ENCODE measurements around the gene MICAL2.

Gene MICAL2

DNA sequence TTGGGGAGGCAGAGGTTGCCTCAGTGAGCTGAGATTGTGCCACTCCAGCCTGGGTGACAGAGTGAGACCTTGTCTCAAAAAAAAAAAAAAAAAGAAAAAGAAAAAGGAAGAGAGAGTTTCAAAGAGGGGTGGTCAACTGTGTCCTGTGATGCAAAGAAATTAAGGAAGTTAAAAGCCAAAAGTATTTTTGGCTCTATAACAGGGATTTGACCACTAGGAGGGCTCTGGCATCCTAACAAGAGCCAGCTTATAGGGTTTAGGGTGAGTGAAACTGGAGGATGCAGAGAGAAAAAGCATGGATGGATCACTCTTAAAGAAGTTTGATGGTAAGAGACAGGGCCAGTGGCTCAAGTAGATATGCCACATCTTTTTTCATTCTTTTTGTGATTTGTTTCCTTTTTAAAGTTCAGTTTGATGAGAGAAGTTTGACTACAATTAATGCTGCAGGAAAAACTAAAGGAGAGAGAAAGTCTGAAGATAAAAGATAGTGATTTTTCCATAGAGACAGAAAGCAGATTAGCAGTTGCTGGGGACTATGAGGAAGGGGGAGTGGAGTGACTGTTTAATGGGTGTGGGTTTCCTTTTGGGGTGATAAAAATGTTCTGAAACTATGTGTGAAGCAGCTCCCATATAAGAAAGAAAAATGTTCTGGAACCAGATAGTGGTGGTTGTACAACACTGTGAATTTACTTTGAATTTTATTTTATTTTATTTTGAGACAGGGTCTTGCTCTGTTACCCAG is 11.1 kb upstream of the MICAL2 start:
- DNase-seq, result no peak

DNA sequence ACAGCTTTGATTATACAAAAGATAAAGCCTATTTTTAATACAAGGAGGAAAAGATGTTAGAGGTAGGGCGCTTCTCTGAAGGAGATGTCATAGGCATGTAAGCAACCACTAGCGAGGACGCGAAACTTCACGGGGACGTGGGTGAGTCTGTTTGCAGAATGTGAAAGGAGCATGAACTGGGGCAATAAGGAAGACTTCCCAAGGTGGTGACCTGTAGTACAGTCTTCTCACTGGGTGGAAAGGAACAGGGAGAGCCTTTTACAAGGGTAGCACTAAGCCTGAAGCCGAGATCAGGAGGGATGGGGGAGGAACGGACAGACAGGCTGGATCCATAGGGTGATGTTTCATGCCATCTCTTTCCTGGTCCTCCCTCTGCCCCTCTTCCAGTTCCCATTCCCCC is 10.0 kb upstream of the MICAL2 start:
- no peak for DNase-seq

DNA sequence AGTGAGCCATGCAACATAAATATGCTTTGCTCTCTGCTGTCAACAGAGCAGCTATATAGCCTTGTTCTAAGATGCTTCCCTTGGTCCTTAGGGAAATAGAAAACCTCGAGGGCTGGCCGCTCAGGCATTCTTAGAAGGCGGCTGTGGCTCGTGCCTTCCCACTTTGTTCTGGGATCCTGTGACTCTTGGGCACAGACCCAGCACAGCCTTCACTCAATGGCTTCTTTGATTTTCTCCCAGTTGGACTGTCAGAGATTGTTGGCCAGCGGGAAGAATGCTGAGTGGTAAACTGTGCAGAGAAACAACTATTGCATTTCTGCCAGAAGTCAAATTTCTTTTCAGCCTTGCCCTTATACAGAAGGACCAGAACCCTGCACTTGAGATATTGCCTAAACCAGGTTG is 9.5 kb upstream of the MICAL2 start:
- DNase-seq, result no peak

DNA sequence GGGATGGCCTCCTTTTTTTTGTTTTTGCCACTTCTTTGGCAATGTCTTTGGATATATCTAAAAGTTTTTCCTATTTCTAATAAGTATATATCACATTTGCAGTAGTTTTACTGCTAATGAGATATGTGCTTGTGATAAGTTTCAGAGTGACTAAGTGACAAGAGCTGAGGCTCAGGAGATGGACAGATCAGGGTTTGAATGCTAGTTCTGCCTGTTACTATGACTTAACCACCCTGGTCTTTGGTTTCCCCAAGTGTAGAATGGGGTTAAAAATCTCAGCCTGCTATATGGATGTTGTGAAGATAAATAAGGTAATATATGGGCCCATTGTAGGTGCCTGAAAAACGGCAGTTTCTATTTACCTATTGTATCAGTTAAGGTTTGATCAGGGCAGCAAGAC is 9.1 kb upstream of the MICAL2 start:
- no peak for DNase-seq

DNA sequence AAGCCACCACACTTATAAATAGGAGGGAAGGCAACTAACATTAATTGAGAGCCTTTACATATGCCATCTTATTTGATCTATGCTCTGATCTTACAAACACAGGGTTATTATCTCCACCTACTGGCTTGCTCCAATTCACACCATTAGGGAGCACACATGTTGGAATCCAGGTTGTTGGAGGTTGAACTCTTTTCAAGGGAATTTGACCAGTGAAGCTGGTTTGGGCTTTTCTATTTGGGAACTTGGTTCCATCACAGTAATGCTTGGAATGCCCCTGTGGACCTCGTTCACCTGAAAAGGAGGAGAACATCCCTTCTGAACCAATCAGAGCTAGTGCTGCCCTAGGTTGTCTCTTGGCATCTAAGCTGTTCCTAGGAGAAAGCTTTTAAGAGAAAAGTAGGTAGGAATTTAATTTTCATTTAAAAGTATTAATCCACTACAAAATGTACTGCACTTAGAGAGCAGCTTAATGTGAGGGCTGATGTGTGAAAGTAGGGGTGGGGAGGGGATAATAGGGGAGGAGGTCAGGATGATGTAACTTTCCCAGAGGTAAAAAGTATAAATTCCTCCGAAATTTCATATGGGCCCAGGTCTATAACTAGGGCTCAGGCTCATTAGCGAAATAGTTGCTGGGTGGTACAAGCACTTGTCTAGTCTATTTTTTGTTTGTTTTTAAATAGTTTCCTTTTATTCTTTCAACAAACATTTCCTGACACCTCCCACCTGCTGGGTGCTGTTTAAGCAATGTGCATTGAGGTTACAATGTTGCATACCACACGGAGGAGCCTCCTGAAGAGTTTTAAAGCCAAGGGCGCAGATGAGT is 7.6 kb upstream of the MICAL2 start:
- no peak for DNase-seq

DNA sequence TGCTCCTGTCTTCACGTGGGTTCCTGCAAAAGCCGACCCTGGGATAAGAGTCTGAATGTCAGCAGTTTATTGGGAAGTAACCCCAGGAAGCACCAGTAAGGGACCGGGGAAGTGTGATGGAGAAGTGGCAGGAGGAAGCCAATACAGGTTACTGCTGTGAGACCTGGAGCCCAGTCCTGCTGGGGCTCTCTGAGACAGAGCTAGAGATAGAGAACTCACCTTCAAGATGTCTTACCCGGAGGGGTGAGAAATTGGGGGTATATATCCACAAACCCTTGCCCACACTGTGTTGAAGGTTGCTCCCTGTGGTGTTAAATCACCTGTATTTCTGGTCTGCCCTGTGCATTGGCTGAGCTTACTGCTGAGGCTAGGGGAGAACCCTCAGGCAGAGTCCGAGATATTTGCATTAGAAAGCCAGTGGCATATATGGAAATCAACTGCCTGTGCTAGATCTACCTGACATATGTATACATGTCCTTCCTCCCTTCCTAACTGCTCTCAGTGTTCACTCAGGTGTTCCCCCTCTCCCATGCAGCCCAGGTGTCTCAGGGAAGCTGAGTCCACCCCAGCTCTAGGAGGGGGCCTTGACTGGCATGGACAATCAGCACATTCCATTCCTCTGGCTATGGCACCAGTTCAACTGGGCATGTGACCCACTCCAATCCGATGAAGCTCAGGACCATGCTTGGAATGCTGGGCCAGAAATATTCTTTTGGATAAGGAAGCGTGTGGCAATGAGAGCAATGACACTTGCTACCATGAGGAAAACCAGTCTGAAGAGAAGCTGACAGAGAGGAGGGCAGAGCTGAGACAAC is 6.8 kb upstream of the MICAL2 start:
- no peak for DNase-seq

DNA sequence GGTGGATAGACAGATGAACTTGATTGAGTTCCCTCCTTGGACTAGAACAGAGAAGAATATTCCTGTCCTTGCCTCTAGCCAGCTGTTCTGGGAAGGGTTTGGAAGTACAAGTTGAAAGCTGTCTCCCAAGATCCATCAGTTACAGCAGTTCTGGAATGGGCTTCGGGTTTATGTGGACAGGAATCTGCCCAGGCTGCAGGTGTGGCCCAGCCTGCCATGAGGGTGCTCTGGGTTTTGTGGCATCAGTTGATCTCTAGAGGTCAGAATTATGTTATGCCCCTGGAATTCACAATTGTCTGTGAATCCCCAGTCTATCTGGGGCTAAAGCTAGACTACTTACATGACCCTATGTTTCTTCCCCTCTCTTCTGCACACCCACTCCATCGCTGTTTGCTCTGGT is 4.9 kb upstream of the MICAL2 start:
- no peak for DNase-seq

DNA sequence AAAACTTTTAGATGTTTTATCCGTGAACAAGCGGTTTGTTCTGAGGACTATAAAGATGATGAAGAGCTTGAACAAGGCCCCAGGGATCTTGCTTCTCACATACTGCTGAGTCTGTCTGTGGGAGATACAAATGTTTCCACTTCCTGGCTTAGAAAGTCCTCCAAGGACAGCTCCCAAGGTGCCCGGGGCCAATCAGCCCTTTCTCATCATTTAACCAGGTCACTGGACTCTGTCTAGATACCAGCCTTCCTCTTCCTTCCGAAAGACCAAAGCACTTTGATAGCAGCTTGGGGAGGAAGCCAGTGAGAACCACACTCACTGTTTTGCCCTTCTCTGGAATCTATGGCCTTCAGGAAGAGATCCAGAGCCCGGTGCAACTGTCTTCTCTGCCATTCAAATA is 4.3 kb upstream of the MICAL2 start:
- DNase-seq, result no peak

DNA sequence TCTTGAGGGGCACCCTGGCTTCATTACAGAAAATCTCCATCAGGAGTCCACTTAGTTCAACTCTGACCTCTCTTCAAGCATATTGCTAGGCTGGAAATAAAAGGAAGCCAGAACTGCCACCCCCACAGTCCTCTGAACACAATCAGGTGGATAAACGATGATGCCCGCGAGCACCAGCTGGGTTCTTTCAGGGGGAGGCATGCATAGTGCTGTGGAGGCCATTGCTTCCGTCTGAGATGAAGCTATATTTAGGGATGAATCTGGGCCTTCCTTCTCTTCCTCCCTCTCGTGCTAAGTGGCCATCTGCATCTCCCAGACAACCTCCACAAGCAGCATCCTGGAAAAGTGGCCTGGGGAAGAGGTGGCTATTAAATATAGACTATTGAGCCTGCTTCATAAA is 3.9 kb upstream of the MICAL2 start:
- no peak for DNase-seq

DNA sequence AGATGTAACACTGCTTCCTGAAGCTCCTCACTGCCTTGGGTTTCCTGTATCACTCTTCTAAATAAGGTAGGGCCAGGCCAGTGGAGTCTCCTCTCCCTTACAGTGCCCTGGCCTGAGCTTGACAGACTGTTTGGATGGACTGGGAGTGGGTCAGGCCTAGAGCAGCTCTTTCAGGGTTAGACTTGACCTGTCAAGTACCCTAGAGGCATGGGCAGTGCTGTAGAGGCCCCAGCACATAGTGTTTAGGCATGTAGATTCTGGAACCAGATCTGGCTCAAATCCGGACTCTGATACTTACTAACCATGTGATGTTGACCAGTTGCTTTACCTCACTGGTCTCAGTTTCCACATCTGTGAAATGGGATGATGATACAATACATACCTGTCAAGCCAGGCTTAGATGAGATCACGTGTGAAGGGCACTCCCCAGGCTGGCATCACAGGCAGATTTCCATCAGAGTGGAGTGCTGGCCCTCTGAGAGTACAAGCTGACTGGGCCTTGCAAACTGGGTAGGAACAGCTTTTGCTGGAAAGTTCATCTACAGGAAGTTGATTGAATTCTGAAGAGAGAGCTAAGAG is 1.4 kb upstream of the MICAL2 start:
- DNase-seq, result no peak

DNA sequence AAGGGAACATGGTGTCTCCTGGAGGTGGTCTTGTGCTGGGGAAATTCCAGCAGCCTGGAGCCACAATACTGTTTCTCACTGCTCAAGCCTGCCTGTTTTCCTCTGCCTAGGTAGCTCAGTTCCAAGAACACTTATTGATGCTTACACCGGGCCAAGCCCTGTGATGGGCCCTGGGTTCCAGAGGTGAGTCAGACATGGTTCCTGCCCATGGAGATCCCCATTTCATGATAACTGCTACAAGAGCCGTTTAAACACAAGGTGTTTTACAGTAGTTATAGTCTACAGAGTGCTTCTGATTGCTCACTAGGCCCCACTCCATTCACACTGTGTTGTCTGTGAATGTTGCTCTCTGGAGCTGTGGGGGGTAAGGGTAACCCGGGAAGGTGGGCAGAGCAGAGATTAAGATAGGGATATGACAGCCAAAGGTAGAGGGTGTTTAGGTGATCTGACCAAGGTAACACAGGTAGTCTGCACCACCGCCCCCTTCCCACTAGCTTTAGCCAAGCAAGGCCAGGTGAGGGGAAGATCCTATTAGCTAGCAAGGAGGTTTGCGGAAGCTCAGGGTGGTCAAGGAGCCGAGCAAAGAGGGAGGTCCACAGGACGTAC is 696 bp upstream of the MICAL2 start:
- DNase-seq, result no peak

DNA sequence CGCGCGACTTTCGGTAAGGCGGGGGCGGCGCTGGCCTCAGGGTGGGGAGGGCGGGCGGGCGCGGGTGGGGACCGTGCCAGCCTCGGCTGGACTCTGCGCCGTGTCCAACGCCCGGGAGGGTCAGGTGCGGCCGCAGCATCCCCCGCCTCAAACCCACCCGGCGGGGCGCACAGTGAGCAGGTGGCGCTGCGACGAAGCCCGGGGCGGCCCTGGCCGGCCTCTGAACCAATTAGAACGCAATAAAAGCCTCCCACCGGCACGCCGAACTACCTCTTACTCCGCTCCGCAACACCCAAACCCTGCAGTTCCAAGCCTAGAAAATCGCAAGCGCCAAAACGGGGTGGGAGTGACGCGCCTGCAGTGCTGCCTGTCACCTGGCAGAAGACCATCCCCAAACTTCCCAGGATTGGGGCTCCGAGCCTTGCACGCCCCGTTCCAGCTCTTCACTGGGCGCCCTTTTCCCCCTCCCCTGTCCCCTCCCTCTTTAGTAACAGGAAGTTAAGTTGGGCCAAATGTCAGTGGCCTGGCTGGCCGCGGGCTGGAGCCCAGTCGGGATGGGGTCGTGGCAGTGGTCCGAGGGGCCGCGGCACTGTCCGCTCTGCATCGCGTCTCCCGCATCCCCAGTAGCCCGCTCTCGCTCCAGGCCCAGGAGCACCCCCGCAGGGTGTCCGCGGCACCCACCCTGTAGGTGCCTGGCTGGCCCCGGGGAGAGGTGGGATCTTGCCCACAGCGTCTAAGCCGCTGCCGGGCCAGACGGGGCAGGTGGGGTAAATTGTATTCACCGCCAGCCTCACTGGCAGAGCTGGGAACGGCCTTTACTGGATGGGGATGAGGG is 541 bp downstream of the MICAL2 start:
- no peak for DNase-seq

DNA sequence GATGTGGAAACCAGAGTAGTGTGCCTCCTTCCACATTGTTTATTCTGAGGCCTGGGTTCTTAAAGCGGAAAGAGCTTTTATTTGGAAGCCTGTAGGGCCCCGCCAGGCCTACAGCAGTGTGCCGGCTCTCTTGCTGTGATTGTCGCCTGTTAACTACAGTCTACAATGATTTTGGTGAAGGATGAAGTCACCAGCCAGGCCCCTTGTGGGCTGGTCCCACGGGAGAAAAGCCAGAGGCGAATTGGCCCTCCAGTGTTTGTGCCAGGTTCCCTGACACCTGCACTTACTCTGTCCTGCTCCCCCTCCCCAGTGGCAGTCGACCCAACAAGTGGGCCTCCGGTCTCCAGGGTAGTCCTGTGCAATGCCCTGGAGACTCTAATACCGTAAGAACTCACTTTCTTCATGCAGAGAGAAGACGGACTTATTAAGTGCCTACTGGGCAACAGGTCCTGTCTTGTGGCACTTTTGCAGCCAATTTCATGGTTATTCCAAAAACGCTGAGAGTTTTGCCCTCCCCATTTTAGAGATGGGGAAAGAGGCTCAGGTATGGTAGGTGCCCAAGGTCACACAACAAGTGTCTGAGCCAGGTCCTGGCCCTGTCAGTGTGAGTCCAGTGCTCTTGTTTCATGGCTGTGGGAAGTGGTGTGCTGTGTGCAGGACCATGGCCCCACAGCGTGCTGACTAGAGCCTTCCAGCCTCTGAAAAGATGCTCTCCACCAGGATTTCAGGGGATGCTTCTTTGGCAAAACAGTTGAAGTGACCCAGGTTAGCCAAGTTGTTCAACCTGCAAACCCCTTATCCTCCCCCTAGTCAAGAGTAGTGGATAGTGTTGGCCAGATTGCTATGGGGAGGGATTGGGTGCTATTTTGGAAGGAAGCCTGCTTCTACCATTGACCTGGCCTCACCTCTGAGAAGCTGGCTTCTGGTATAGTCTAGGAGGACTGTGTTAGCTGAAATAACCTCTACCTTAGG is 1.4 kb downstream of the MICAL2 start:
- DNase-seq, result no peak

DNA sequence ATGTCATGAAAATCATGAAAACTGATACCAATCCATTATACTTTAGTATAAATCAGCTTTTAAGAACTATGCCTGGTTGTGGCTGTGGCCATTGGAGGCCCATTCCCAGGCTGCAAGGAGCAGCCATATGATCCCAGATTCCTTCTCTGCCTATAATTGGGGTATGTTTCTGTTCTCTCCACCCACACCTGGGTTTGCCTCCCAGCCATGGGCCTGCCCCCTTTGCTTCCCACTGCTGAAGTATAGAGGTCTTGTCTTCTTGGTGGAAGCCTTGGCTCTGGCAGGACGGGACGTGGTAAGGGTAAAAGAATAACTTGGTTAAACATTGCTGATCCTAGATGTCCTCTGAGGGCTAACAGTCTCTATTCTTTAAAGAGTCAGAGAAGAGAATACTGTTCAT is 2.4 kb downstream of the MICAL2 start:
- DNase-seq, result no peak

DNA sequence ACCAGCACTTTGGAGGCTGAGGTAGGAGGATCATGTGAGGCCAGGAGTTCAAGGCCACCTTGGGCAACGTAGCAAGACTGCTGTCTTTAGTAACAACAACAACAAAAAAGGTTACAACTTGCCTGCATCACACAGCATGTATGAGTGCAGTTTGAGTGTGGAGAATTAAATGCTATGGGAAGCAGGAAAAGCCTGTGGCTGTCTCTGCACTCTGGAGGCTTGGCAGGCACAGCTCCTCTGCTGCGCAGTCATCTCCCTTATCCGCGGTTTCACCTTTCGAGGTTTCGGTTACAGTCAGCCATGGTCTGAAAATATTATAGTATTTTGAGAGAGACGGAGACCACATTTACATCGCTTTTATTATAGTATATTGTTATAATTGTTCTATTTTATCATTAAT is 2.9 kb downstream of the MICAL2 start:
- no peak for DNase-seq

DNA sequence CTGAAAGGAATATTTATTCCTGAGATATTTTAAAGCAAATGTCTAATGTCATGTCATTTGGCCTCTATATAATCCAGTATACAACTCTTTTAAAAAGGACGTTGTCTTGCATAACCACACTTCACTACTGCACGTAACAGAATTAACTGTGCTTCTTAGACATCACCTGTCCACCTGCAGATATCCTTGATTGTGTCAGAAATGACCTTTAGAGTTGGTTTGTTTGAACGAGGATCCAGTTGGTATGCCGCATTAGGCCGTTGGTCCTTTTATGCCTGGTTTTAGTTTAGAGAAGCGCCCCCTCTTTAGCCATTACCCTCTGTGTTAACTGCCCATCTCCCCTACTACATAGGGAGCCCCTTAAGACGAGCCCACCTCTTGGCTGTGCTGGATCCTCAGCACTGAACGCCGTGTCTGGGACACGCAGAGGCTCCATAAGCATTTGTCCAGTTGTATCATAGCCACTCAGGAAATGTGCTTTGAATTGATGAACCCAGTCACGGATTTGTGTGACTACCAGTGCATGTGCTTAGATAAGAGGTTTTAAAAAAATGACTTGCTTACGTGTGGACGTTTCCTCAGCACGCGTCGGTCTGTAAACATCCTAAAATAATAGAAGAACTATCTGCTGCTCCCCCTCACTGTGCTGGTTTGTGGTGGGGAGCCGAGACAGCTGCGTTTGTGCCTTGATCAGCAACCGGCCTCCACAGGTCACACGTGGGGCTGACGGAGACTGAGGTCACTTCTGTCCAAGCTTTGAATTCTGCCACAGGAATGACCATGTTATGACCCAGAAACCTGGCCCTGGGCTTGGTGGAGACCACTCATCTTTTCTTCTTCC is 4.0 kb downstream of the MICAL2 start:
- no peak for DNase-seq

DNA sequence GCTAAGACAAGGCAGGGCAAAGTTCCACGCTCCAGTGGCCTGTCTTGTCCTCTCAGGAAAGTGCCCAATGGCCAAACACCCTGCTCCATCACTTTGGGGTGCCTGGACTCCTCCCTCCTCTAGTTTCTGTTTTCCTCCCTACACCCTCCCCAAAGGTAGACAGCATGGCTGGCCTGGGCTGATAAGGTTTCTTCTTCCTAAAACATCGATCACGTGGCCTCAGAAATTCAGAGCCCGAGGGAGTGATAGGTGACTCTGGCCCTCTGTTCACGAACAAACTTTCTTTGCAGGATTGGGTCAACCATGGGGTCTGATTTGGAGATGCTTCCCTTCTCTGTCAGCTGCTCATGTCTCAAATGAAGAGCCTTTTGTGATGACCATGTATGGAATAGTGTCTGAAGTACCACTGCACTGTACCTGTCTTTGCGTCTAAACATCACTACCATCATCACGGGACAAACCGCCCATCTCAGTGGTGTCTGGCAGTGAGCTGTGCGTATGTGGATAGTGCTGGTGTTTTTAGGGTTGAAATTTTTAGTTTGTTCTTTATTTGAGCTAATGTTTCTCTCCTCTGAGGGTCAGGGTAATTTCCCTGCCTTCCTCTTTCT is 6.1 kb downstream of the MICAL2 start:
- DNase-seq, result no peak

DNA sequence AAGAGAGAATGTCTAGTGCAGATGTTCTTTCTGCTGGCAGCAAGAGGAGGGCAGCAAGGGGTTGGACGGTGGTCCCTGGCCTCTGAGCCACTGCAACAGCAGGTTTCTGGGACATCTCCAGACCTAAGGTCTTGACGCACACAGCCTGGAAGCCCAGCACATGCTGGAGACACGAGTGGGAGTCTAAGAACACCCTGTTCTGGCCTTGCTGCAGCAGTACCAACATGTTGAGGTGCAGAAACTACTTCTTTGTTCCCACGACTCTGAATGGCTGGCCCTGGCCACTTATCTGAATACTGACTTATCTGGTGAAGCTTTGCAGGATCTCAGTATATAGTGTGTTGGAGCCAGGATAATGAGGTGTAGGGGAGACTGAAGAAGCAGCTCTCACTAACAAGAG is 6.8 kb downstream of the MICAL2 start:
- DNase-seq, result no peak

DNA sequence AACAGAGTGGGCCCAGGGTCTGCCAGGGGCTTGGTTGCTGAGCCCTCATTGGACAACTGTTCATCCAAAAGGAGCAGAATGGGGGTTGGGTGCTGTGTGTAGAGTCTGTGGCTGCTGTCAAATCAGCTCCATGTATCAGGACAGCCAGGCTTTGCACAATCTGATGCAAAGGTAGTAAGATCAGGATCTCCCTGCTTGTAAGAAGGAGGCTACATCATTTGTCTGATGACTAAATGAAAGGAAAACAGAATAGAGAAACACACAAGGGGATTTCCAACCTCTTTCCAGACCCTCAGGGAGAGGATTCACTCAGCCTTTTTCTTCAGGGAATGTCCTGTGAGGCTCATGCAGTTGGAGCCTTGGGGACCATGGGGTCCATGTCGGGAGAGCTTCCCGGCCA is 7.2 kb downstream of the MICAL2 start:
- no peak for DNase-seq
